ENCODE data around the gene JAKMIP1.

- TF ChIP-seq CTCF (IDR thresholded peaks at IDR 0.05) (no peak), POLR2A (IDR thresholded peaks at IDR 0.05) (no peak)
Observed at GRCh38 chr4:6097581-6097980, 102.8 kb downstream of the JAKMIP1 start.
